Dendritic cell treated with granulocyte-macrophage colony-stimulating factor and Interleukin-4, amounts not matched to agents 40 ng/mL and 50 ng/mL, for 4 days (primary cell): ENCODE data around the gene MEIG1.
"Not testable (repeated sequence)": the region's sequence is repeated elsewhere in the genome, so short reads cannot be mapped to it uniquely, and the experiment has no call there.

Experiments used
- H3K27ac Mint-ChIP-seq: one replicate; pipeline ENCODE4 v1.8.0; 2022; ENCODE audit warnings: mild to moderate bottlenecking, mixed read lengths
- H3K27me3 Mint-ChIP-seq: one replicate; pipeline ENCODE4 v1.8.0; 2022; ENCODE audit warnings: mild to moderate bottlenecking, mixed read lengths
- H3K36me3 Mint-ChIP-seq: one replicate; pipeline ENCODE4 v1.8.0; 2022; ENCODE audit warnings: low read depth, mixed read lengths
- H3K4me1 Mint-ChIP-seq: one replicate; pipeline ENCODE4 v1.8.0; 2022; ENCODE audit warnings: low read depth, mixed read lengths
- H3K4me3 Mint-ChIP-seq: one replicate; pipeline ENCODE4 v1.8.0; 2022; ENCODE audit warnings: mild to moderate bottlenecking, moderate library complexity, mixed read lengths
- H3K9me3 Mint-ChIP-seq: one replicate; pipeline ENCODE4 v1.8.0; 2022; ENCODE audit warnings: mixed read lengths
- intact Hi-C: fragments of 100-400 bp; cut with micrococcal nuclease; formaldehyde crosslinking; loops from one replicate; pipeline ENCODE4 v1.15.0; 2022

The MEIG1 gene

DNA sequence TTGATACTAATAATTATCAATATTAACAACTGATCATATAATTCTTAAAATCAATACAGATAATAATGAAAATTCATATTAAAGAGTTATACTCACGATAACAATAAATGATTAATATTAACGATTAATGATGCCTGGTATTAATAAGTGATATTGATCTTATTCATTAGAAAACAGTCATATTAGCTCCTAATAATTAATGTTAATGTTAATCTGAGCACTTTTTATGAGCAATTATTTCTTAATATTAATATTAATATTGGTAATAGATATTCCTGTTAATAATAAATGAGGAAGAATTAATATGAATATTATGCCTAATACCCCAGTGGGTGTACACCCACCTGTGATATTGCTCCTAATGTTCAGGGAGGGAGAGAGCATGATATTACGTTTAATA is 23.6 kb downstream of the MEIG1 start:
- no peak overlapping the region for H3K27ac Mint-ChIP-seq
- intact Hi-C loops: no loop called here
- no peak overlapping the region for H3K4me3 Mint-ChIP-seq
- no peaks in the 10 kb centered on the region for H3K4me1 Mint-ChIP-seq
- H3K36me3 Mint-ChIP-seq: no peaks in the 10 kb centered on the region
- H3K9me3 Mint-ChIP-seq: no peaks in the 10 kb centered on the region
- peaks cover 3% of the 10 kb centered on the region for H3K27me3 Mint-ChIP-seq

GRCh38 chr10:14989552-14989951 is 30.4 kb downstream of the MEIG1 start:
- H3K4me3 Mint-ChIP-seq, H3K27ac Mint-ChIP-seq, intact Hi-C loops, H3K36me3 Mint-ChIP-seq, H3K9me3 Mint-ChIP-seq, H3K27me3 Mint-ChIP-seq, H3K4me1 Mint-ChIP-seq: not testable (repeated sequence)

DNA sequence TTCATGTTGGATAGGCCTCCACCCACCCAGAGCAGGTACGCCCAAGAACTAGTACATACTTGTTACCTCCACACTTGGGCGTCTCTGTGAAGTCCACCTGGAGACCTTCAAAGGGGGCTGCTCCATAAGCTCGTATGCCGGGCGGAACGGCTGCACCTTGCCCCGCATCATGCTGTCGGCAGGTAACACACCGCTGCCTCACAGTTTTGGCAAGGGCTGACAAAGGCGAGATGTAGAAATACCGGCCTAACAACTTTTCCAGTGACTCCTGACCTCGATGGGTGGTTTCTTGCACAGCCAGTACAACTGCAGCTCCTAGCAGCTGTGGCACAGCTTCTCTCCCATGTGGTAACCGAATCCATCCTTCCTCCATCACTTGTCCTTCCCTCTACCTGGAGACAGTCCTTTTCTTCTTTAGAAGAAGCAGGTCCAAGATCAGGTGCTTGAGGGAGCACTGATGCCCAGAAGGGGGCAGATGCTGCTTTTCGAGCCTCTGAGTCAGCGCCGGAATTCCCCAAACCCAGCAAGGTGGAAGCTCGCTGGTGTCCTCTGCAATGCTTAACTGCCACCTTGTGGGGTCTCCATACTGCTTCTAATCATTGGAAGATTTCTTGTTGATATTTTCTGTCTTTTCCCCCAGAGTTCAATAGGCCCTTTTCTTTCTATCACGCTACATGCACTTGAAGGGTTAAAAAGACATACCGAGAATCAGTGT is 32.0 kb downstream of the MEIG1 start:
- H3K9me3 Mint-ChIP-seq, H3K36me3 Mint-ChIP-seq, H3K27ac Mint-ChIP-seq, intact Hi-C loops, H3K27me3 Mint-ChIP-seq, H3K4me3 Mint-ChIP-seq, H3K4me1 Mint-ChIP-seq: not testable (repeated sequence)

GRCh38 chr10:14992336-14992735 is 33.1 kb downstream of the MEIG1 start:
- H3K4me3 Mint-ChIP-seq, H3K9me3 Mint-ChIP-seq, intact Hi-C loops, H3K4me1 Mint-ChIP-seq, H3K27me3 Mint-ChIP-seq, H3K27ac Mint-ChIP-seq, H3K36me3 Mint-ChIP-seq: not testable (repeated sequence)

DNA sequence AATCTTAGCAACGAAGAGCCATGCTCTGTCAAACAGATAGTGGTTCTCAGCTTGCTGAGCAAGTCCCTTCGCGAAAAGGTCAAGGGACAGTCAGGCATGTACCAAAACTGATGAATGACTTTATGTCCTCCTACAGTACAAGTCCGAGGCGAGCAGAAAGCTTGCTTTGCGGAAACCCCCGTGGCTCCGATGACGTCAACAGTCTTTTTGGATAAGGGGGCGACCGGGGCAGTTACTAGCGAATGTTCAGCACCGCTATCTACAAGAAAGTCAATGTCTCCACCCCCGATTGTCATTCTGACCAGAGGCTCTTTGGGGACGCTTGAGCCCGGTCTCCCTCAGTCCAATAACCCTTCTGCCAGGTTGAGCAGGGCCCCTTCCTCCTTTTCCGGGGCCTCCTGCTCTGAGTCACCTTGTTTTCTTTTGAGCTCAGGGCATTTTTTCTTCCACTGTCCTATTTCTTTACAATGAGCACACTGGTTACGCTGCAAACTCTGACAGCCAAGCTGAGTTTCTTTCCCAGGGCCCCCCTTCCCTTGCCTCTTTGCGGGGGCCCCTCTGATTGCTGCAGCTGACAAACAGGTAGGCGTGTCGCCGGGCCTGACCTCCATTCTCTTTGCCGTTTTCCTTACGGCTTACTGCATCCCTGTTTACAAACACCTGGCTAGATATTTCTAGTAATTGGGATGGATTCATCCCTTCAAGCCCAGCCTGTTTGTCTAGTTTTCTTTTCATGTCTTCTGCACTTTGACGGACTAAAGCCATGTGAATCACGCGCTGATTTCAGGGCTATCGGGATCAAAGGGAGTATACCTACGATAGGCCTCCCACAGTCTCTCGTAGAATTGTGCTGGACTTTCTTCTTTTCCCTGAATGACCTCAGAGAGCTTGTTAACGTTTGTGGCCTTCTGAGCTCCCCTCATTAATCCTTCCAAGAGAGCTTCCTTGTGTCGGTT is 34.6 kb downstream of the MEIG1 start:
- intact Hi-C loops, H3K27ac Mint-ChIP-seq: not testable (repeated sequence)

GRCh38 chr10:14995964-14996565 is 36.9 kb downstream of the MEIG1 start:
- Mint-ChIP-seq H3K27me3 (peaks cover 9% of the 10 kb centered on the region), H3K4me1 (no peaks in the 10 kb centered on the region), H3K9me3 (peaks cover 8% of the 10 kb centered on the region), H3K36me3 (no peaks in the 10 kb centered on the region), H3K27ac (no peak overlapping the region), H3K4me3 (no peak overlapping the region)
- intact Hi-C loops: no loop called here

More for the DNA sequence above, 34.6 kb downstream of the MEIG1 start:
- H3K4me1 Mint-ChIP-seq, H3K27me3 Mint-ChIP-seq, H3K4me3 Mint-ChIP-seq, H3K9me3 Mint-ChIP-seq, H3K36me3 Mint-ChIP-seq: not testable (repeated sequence)

- H3K9me3 Mint-ChIP-seq, H3K27ac Mint-ChIP-seq, H3K27me3 Mint-ChIP-seq, H3K4me1 Mint-ChIP-seq, intact Hi-C loops, H3K4me3 Mint-ChIP-seq, H3K36me3 Mint-ChIP-seq: not testable (repeated sequence)
Observed at GRCh38 chr10:15013530-15013929, 54.3 kb downstream of the MEIG1 start.

DNA sequence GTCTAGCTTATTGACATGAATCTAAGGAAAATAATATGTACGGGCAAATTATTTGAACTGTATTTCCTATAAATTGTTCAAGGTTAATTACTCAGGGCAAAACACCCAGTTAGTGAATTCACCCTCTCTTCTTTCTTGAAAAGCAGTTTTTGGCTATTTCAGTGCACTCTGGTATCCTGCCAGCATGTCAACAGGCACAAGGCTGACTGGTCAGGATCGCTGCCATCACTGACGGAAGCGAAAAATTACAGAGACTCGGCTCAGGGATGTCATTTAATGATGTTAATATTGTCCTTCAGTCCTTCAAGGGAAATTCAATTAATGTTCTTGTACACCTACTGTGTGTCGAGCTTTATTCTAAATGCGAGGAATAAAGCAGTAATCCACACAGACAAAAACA is 56.3 kb downstream of the MEIG1 start:
- intact Hi-C loops: no loop called here
- Mint-ChIP-seq H3K27ac (no peak overlapping the region), H3K4me3 (no peak overlapping the region), H3K36me3 (no peaks in the 10 kb centered on the region), H3K27me3 (peaks cover 2% of the 10 kb centered on the region), H3K9me3 (no peaks in the 10 kb centered on the region), H3K4me1 (no peaks in the 10 kb centered on the region)

GRCh38 chr10:15020966-15021365 is 61.8 kb downstream of the MEIG1 start:
- H3K9me3 Mint-ChIP-seq, H3K27me3 Mint-ChIP-seq, intact Hi-C loops, H3K27ac Mint-ChIP-seq, H3K4me3 Mint-ChIP-seq, H3K36me3 Mint-ChIP-seq: not testable (repeated sequence)
- peaks cover 15% of the 10 kb centered on the region for H3K4me1 Mint-ChIP-seq
